Neural cell (in vitro differentiated cells): ENCODE measurements around the gene SPOCK1. TPM values are rescaled to one million over a fixed set of nuclear protein-coding genes. Genes with fewer than 3 reads are reported as not detected.

Experiments used
- H2AFZ ChIP-seq: fragments of 200-600, 300-800 bp; sonication (generic), shearing (Covaris generic); 2 replicates; pipeline ENCODE4 v1.6.0; 2014; ENCODE audit warnings: low read depth, mild to moderate bottlenecking, antibody characterized with exemption, low read length, moderate library complexity
- H3F3A ChIP-seq: fragments of 200-600 bp; shearing (Covaris generic); 2 replicates; pipeline ENCODE4 v1.6.1; 2016; ENCODE audit warnings: mild to moderate bottlenecking, moderate library complexity, mixed read lengths, antibody characterized with exemption, low read length; ENCODE audit not compliant: insufficient read depth, poor library complexity, severe bottlenecking
- H3K27ac ChIP-seq: fragments of 200-600, 300-800 bp; sonication (generic), shearing (Covaris generic); 2 replicates; pipeline ENCODE4 v1.5.1; 2014; ENCODE audit warnings: mild to moderate bottlenecking, low read length, moderate library complexity
- H3K27me3 ChIP-seq: fragments of 300-800, 200-600 bp; sonication (generic), shearing (Covaris generic); 2 replicates; pipeline ENCODE4 v1.6.0; 2014; ENCODE audit warnings: mild to moderate bottlenecking, low read depth, low read length, moderate library complexity; ENCODE audit not compliant: insufficient read depth
- H3K36me3 ChIP-seq: fragments of 300-800, 200-600 bp; sonication (generic), shearing (Covaris generic); 2 replicates; pipeline ENCODE4 v1.5.1; 2014; ENCODE audit warnings: mild to moderate bottlenecking, antibody characterized with exemption, low read length, moderate library complexity; ENCODE audit not compliant: insufficient read depth
- H3K4me2 ChIP-seq: fragments of 300-800, 200-600 bp; sonication (generic), shearing (Covaris generic); 2 replicates; pipeline ENCODE4 v1.6.0; 2014; ENCODE audit warnings: mild to moderate bottlenecking, low read length
- H3K4me3 ChIP-seq: fragments of 300-800, 200-600 bp; sonication (generic), shearing (Covaris generic); 2 replicates; pipeline ENCODE4 v1.5.1; 2014; ENCODE audit warnings: mild to moderate bottlenecking, low read length, moderate library complexity
- H3K79me2 ChIP-seq: fragments of 200-600 bp; shearing (Covaris generic); replicated peaks from 2 replicates; pipeline ENCODE4 v1.6.0; 2014; ENCODE audit warnings: mild to moderate bottlenecking, low read length, moderate library complexity; ENCODE audit not compliant: insufficient read depth
- H3K9ac ChIP-seq: fragments of 300-800, 200-600 bp; sonication (generic), shearing (Covaris generic); 2 replicates; pipeline ENCODE4 v1.6.1; 2016; ENCODE audit warnings: mild to moderate bottlenecking, low read length, mixed read lengths
- H3K9me2 ChIP-seq: fragments of 200-600 bp; shearing (Covaris generic); 2 replicates; pipeline ENCODE4 v1.6.1; 2016; ENCODE audit warnings: mild to moderate bottlenecking, low read length, mixed read lengths; ENCODE audit not compliant: insufficient read depth
- H3K9me3 ChIP-seq: fragments of 200-600, 300-800 bp; sonication (generic), shearing (Covaris generic); 2 replicates; pipeline ENCODE4 v1.6.1; 2016; ENCODE audit warnings: mild to moderate bottlenecking, mixed run types, low read length, moderate library complexity, mixed read lengths
- H4K20me1 ChIP-seq: fragments of 200-600 bp; shearing (Covaris generic); 2 replicates; pipeline ENCODE4 v1.6.1; 2016; ENCODE audit warnings: mild to moderate bottlenecking, mixed run types; ENCODE audit not compliant: insufficient read depth
- EP300 ChIP-seq: fragments of 450-650 bp; conservative IDR thresholded peaks from 2 replicates; pipeline ENCODE4 v1.6.1; 2014; ENCODE audit warnings: antibody characterized with exemption, mild to moderate bottlenecking, moderate library complexity; ENCODE audit not compliant: poor library complexity, severe bottlenecking
- EZH2 ChIP-seq: fragments of 200-600, 300-800 bp; shearing (Covaris generic), sonication (generic); IDR thresholded peaks from 2 replicates; pipeline ENCODE4 v1.6.1; 2014; ENCODE audit warnings: antibody characterized with exemption, low read length, borderline replicate concordance, mild to moderate bottlenecking; ENCODE audit not compliant: insufficient read depth, poor library complexity, severe bottlenecking
- MXI1 ChIP-seq: fragments of 450-650 bp; conservative IDR thresholded peaks from 2 replicates; pipeline ENCODE4 v1.6.1; 2014; ENCODE audit warnings: antibody characterized with exemption, mild to moderate bottlenecking; ENCODE audit not compliant: poor library complexity, severe bottlenecking
- POLR2AphosphoS5 ChIP-seq: IDR thresholded peaks from 2 replicates; pipeline ENCODE4 v1.6.1; 2012
- RAD21 ChIP-seq: fragments of 450-650 bp; conservative IDR thresholded peaks from 2 replicates; pipeline ENCODE4 v1.6.1; 2014; ENCODE audit warnings: antibody characterized with exemption, mild to moderate bottlenecking, moderate library complexity
- SMC3 ChIP-seq: fragments of 450-650 bp; conservative IDR thresholded peaks from 2 replicates; pipeline ENCODE4 v1.6.1; 2014; ENCODE audit warnings: antibody characterized with exemption, mild to moderate bottlenecking, moderate library complexity; ENCODE audit not compliant: poor library complexity
- TAF1 ChIP-seq: IDR thresholded peaks from 2 replicates; pipeline ENCODE4 v1.6.1; 2012; ENCODE audit warnings: low read depth
- polyA plus RNA-seq: library from polyadenylated mRNA; depleted of rRNA; stranded (reverse); fragments of >200 nt; gene quantifications from 2 replicates; pipeline ENCODE4 v1.2.3, GENCODE V29; 2014
- TF ChIP-seq, protein P1 (sequence below): fragments of 450-650 bp; IDR thresholded peaks from 2 replicates; pipeline ENCODE4 v1.5.1; 2014; ENCODE audit warnings: antibody characterized with exemption, mild to moderate bottlenecking, moderate library complexity; ENCODE audit not compliant: poor library complexity, severe bottlenecking
- TF ChIP-seq, protein P2 (sequence below): IDR thresholded peaks from 2 replicates; pipeline ENCODE4 v1.6.1; 2012; ENCODE audit warnings: borderline replicate concordance

Gene SPOCK1
- polyA plus RNA-seq, 1 donor from 2014 or later = 33.6 TPM

DNA sequence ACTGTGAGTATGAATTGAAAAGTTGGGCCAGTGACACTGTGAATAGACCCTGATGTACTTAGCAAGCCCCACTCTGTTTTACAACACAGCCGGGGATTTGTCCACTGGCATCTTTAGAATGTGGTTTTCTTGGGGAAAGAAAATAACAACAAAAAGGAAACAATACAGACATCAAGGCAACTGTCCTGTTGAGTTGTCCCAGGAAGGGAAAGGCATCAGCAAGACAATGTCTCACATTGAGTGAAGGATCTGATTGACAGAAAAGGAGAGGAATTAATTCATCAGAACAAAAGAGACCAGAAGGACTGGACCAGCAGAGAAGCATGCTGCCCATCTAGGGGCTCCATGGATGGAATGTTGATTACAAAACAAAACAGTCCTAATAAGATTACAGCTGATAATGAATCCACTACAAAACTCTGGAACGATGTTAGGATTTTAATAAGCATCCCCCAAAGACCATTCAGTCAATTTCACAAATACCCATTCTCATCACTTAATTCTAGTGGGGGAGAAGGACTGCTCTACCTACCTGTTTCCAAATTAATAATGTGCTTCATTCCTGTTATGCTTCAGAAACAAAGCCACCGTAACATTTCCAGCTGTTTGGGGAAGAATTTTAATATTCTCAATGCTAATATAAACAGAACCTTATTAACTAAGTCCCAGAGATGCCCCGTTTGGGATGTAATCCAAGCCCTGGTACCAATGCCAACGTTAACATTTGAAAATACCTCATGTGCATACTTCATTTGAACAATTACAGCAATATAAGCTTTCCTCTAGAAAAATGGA, 298.0 kb downstream of the SPOCK1 start:
- TF ChIP-seq SMC3 (no peak), RAD21 (no peak), TAF1 (no peak), POLR2AphosphoS5 (no peak), MXI1 (no peak), EP300 (no peak), EZH2 (no peak)
- TF ChIP-seq, protein P1, sequence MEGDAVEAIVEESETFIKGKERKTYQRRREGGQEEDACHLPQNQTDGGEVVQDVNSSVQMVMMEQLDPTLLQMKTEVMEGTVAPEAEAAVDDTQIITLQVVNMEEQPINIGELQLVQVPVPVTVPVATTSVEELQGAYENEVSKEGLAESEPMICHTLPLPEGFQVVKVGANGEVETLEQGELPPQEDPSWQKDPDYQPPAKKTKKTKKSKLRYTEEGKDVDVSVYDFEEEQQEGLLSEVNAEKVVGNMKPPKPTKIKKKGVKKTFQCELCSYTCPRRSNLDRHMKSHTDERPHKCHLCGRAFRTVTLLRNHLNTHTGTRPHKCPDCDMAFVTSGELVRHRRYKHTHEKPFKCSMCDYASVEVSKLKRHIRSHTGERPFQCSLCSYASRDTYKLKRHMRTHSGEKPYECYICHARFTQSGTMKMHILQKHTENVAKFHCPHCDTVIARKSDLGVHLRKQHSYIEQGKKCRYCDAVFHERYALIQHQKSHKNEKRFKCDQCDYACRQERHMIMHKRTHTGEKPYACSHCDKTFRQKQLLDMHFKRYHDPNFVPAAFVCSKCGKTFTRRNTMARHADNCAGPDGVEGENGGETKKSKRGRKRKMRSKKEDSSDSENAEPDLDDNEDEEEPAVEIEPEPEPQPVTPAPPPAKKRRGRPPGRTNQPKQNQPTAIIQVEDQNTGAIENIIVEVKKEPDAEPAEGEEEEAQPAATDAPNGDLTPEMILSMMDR = no peak
- TF ChIP-seq, protein P2, sequence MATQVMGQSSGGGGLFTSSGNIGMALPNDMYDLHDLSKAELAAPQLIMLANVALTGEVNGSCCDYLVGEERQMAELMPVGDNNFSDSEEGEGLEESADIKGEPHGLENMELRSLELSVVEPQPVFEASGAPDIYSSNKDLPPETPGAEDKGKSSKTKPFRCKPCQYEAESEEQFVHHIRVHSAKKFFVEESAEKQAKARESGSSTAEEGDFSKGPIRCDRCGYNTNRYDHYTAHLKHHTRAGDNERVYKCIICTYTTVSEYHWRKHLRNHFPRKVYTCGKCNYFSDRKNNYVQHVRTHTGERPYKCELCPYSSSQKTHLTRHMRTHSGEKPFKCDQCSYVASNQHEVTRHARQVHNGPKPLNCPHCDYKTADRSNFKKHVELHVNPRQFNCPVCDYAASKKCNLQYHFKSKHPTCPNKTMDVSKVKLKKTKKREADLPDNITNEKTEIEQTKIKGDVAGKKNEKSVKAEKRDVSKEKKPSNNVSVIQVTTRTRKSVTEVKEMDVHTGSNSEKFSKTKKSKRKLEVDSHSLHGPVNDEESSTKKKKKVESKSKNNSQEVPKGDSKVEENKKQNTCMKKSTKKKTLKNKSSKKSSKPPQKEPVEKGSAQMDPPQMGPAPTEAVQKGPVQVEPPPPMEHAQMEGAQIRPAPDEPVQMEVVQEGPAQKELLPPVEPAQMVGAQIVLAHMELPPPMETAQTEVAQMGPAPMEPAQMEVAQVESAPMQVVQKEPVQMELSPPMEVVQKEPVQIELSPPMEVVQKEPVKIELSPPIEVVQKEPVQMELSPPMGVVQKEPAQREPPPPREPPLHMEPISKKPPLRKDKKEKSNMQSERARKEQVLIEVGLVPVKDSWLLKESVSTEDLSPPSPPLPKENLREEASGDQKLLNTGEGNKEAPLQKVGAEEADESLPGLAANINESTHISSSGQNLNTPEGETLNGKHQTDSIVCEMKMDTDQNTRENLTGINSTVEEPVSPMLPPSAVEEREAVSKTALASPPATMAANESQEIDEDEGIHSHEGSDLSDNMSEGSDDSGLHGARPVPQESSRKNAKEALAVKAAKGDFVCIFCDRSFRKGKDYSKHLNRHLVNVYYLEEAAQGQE = no peak
- H3K27me3 ChIP-seq = no peaks in the 10 kb centered on the region
- H3K4me2 ChIP-seq = no peak overlapping the region
- no peaks in the 10 kb centered on the region for H3K79me2 ChIP-seq
- no peaks in the 10 kb centered on the region for H3K9me2 ChIP-seq
- no peak overlapping the region for H3K4me3 ChIP-seq
- H4K20me1 ChIP-seq = no peaks in the 10 kb centered on the region
- H3K36me3 ChIP-seq = no peaks in the 10 kb centered on the region
- H2AFZ ChIP-seq = no peak overlapping the region
- no peak overlapping the region for H3K9ac ChIP-seq
- H3F3A ChIP-seq = no peaks in the 10 kb centered on the region
- H3K27ac ChIP-seq = no peak overlapping the region
- H3K9me3 ChIP-seq = no peaks in the 10 kb centered on the region

DNA sequence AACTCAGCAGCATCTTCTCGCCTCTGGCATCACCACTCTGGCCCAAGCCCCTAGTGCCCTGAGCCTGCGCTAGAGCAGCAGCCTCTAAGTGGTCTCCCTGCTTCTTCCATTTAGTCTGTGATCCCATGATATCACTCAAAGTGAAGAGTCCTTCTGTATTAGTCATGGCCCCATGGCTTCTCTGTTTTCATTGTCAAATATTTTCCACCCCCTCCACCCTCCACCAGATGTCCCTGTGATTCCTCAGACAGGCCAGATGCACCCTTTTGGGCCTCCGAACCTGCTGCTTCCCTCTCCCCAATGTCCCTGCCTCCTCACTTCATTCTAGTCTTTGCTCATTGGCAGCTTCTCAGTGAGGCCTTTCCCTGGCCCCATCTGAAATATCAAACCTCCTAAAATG, 299.2 kb downstream of the SPOCK1 start:
- H3K4me3 ChIP-seq = no peak overlapping the region
- no peaks in the 10 kb centered on the region for H3K36me3 ChIP-seq
- H4K20me1 ChIP-seq = no peaks in the 10 kb centered on the region
- no peaks in the 10 kb centered on the region for H3K27me3 ChIP-seq
- TF ChIP-seq, protein P1 = no peak
- no peak overlapping the region for H3K9ac ChIP-seq
- H3K79me2 ChIP-seq = no peaks in the 10 kb centered on the region
- H3K4me2 ChIP-seq = no peak overlapping the region
- no peaks in the 10 kb centered on the region for H3K9me2 ChIP-seq
- H3K9me3 ChIP-seq = no peaks in the 10 kb centered on the region
- no peak overlapping the region for H3K27ac ChIP-seq
- H2AFZ ChIP-seq = no peak overlapping the region
- H3F3A ChIP-seq = no peaks in the 10 kb centered on the region
